NOMO-1 treated with dmso at 0.1 percent for 144 hours (cell line): ENCODE data around the gene B3GNT7.
"Not testable (repeated sequence)": the region's sequence is repeated elsewhere in the genome, so short reads cannot be mapped to it uniquely, and the experiment has no call there.

Experiments used
- DNase-seq: peaks from one replicate; lab custom pipeline; 2025; ENCODE audit not compliant: unreplicated experiment; lab: John Stamatoyannopoulos, UW

B3GNT7 gene

GRCh38 chr2:231395188-231396057, at the start of gene B3GNT7:
Gene B3GNT7, plus strand, starts transcription at chr2:231395710. Its CDS starts 94 bp downstream, at chr2:231395804.
- DNase-seq: peak; percentile 44

- DNase-seq: no peak
Observed at GRCh38 chr2:231347081-231347480, 48.4 kb upstream of the B3GNT7 start.

GRCh38 chr2:231347638-231348037, 47.9 kb upstream of the B3GNT7 start:
- DNase-seq: no peak

GRCh38 chr2:231348173-231348572, 47.3 kb upstream of the B3GNT7 start:
- no peak for DNase-seq

- DNase-seq: no peak
Observed at GRCh38 chr2:231348704-231349373, 46.7 kb upstream of the B3GNT7 start.

GRCh38 chr2:231349374-231349735, 46.2 kb upstream of the B3GNT7 start:
- DNase-seq: not testable (repeated sequence)

- no peak for DNase-seq
Observed at GRCh38 chr2:231351648-231352047, 43.9 kb upstream of the B3GNT7 start.

- no peak for DNase-seq
Observed at GRCh38 chr2:231353469-231353868, 42.0 kb upstream of the B3GNT7 start.

GRCh38 chr2:231355508-231356465, 39.7 kb upstream of the B3GNT7 start:
- no peak for DNase-seq

GRCh38 chr2:231356466-231356844, 39.1 kb upstream of the B3GNT7 start:
- DNase-seq: no peak

GRCh38 chr2:231357048-231357447, 38.5 kb upstream of the B3GNT7 start:
- no peak for DNase-seq

- no peak for DNase-seq
Observed at GRCh38 chr2:231357931-231358330, 37.6 kb upstream of the B3GNT7 start.

- no peak for DNase-seq
Observed at GRCh38 chr2:231359441-231359840, 36.1 kb upstream of the B3GNT7 start.

- DNase-seq: no peak
Observed at GRCh38 chr2:231359948-231360347, 35.6 kb upstream of the B3GNT7 start.

- DNase-seq: no peak
Observed at GRCh38 chr2:231360401-231360800, 35.1 kb upstream of the B3GNT7 start.

GRCh38 chr2:231360881-231361371, 34.6 kb upstream of the B3GNT7 start:
- DNase-seq: peak; percentile 48

GRCh38 chr2:231361701-231362554, 33.6 kb upstream of the B3GNT7 start:
- DNase-seq: peak; percentile 74

GRCh38 chr2:231362555-231363184, 32.8 kb upstream of the B3GNT7 start:
- DNase-seq: no peak

GRCh38 chr2:231364061-231364460, 31.4 kb upstream of the B3GNT7 start:
- DNase-seq: no peak
